ENCODE data around the gene TNIP2. TPM values are rescaled to one million over a fixed set of nuclear protein-coding genes. Genes with fewer than 3 reads are reported as not detected.

Gene TNIP2
- total RNA-seq, 1 donor from 2014 or later: 33.7 TPM

DNA sequence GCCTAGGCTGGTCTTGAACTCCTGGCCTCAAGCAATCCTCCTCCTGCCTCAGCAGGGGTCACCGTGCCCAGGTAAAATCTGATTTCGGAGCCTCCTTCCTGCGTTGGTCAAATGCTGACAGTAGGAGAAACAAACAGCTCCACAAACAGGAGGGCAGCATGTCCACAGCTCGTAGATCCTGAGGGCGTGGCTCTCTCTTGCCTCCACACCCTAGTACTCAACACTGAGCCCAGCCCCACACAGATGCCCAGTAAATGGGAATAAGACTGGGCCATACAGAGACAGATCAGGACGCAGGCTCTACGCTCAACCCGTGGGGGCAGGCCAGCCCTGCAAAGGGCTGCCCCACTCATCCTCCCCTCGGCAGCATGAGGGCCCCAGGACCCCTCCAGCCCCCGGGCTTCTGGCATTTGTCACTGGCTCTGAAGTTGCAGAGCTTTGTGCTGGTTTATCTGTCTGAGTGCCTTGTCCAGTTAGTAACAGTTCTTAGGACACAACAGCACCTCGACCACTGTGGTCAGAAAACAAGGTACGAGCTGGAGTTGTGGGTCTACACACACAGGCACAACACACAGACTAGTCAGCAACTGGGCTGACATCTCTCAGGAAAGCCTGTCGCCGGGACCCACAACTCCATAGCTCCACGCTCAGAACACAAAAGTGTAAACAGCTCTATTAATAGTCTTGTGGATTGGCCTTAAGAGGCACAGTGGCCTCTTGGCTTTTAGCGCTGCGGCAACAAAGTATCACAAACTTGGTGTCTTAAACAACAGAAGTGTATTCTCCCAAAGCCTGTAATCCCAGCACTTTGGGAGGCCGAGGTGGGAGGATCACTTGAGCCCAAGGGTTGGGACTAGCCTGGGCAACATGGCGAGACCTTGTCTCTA lies 5.2 kb downstream of the TNIP2 start:
- peaks cover 68% of the 10 kb centered on the region for H4K20me1 ChIP-seq (ENCODE audit: insufficient read depth, low read length)
- H3K4me2 ChIP-seq (ENCODE audit: low read length): no peak overlapping the region
- peaks cover 22% of the 10 kb centered on the region for H3K4me1 ChIP-seq (ENCODE audit: insufficient read depth, low read length)
- FAIRE-seq (no peak), DNase-seq (ENCODE audit: low read depth) (no peak)
- Mint-ChIP-seq H3K4me1 (ENCODE audit: low read depth, unreplicated experiment) (peaks cover 20% of the 10 kb centered on the region), H3K27me3 (ENCODE audit: low read depth, unreplicated experiment) (no peaks in the 10 kb centered on the region), H3K27ac (ENCODE audit: unreplicated experiment) (no peak overlapping the region), H3K36me3 (ENCODE audit: low read depth, unreplicated experiment) (peaks cover 19% of the 10 kb centered on the region), H3K4me3 (ENCODE audit: unreplicated experiment) (no peak overlapping the region), H3K9me3 (ENCODE audit: unreplicated experiment) (no peaks in the 10 kb centered on the region)
- peaks cover 62% of the 10 kb centered on the region for H3K79me2 ChIP-seq (ENCODE audit: insufficient read depth, low read length)
- H3K4me3 ChIP-seq (ENCODE audit: insufficient read depth, low read depth, low read length): no peak overlapping the region
- H2AFZ ChIP-seq (ENCODE audit: low read depth, low read length): no peak overlapping the region
- H3K27me3 ChIP-seq (ENCODE audit: insufficient read depth, low read length): no peaks in the 10 kb centered on the region
- H3K9me3 ChIP-seq (ENCODE audit: insufficient read depth, low read depth, low read length): no peaks in the 10 kb centered on the region
- peaks cover 2% of the 10 kb centered on the region for H3K36me3 ChIP-seq (ENCODE audit: insufficient read depth, low read length)
- no peak overlapping the region for H3K9ac ChIP-seq (ENCODE audit: low read length)
- H3K27ac ChIP-seq (ENCODE audit: low read depth, low read length): no peak overlapping the region
- TF ChIP-seq EZH2 (IDR thresholded peaks at IDR 0.05; ENCODE audit: insufficient read depth, low read length) (no peak), CTCF (IDR thresholded peaks at IDR 0.05; ENCODE audit: insufficient read depth, low read depth, low read length) (no peak)

- H3K9me3 Mint-ChIP-seq (ENCODE audit: unreplicated experiment): no peaks in the 10 kb centered on the region
- H3K4me3 ChIP-seq (ENCODE audit: insufficient read depth, low read depth, low read length): no peak overlapping the region
- FAIRE-seq (no peak), DNase-seq (ENCODE audit: low read depth) (no peak)
- peak overlapping the region; percentile 55 for H3K27ac Mint-ChIP-seq (ENCODE audit: unreplicated experiment)
- peaks cover 26% of the 10 kb centered on the region for H3K4me1 ChIP-seq (ENCODE audit: insufficient read depth, low read length)
- H3K79me2 ChIP-seq (ENCODE audit: insufficient read depth, low read length): peaks cover 30% of the 10 kb centered on the region
- no peak overlapping the region for H2AFZ ChIP-seq (ENCODE audit: low read depth, low read length)
- peaks cover 22% of the 10 kb centered on the region for H3K36me3 Mint-ChIP-seq (ENCODE audit: low read depth, unreplicated experiment)
- H3K4me3 Mint-ChIP-seq (ENCODE audit: unreplicated experiment): peak overlapping the region; percentile 72
- H4K20me1 ChIP-seq (ENCODE audit: insufficient read depth, low read length): peaks cover 54% of the 10 kb centered on the region
- H3K36me3 ChIP-seq (ENCODE audit: insufficient read depth, low read length): peaks cover 14% of the 10 kb centered on the region
- H3K9me3 ChIP-seq (ENCODE audit: insufficient read depth, low read depth, low read length): no peaks in the 10 kb centered on the region
- no peak overlapping the region for H3K9ac ChIP-seq (ENCODE audit: low read length)
- H3K27me3 ChIP-seq (ENCODE audit: insufficient read depth, low read length): no peaks in the 10 kb centered on the region
- H3K4me1 Mint-ChIP-seq (ENCODE audit: low read depth, unreplicated experiment): peaks cover 29% of the 10 kb centered on the region
- peak overlapping the region; percentile 53 for H3K4me2 ChIP-seq (ENCODE audit: low read length)
- no peak overlapping the region for H3K27ac ChIP-seq (ENCODE audit: low read depth, low read length)
- TF ChIP-seq EZH2 (IDR thresholded peaks at IDR 0.05; ENCODE audit: insufficient read depth, low read length): no peak
- no peak for TF ChIP-seq CTCF (IDR thresholded peaks at IDR 0.05; ENCODE audit: insufficient read depth, low read depth, low read length)
- H3K27me3 Mint-ChIP-seq (ENCODE audit: low read depth, unreplicated experiment): no peaks in the 10 kb centered on the region
Measured at GRCh38 chr4:2746891-2747695, 9.0 kb downstream of the TNIP2 start.
